PC-9 (cell line): Measurements from ENCODE around the gene BACH1. TPM values are rescaled to one million over a fixed set of nuclear protein-coding genes. Genes with fewer than 3 reads are reported as not detected.
"Not testable (repeated sequence)": the region's sequence is repeated elsewhere in the genome, so short reads cannot be mapped to it uniquely, and the experiment has no call there.

Experiments
- Bru-seq: library from RNA; stranded (reverse); fragments of 400-500 nt; gene quantifications from one replicate; lab custom pipeline; 2021; lab: Mats Ljungman, UMichigan
- BruChase-seq, 2 experiments: library from RNA; stranded (reverse); fragments of 400-500 nt; gene quantifications; one replicate each; lab custom pipeline; 2021; lab: Mats Ljungman, UMichigan
- BruUV-seq: library from RNA; stranded (reverse); fragments of 400-500 nt; replicated peaks from 2 replicates; lab custom pipeline; 2021; lab: Mats Ljungman, UMichigan
- CTCF ChIA-PET: fragments of 300-600 bp; sonication (Branson Sonifier 250); formaldehyde crosslinking; loops from one replicate; lab custom pipeline; 2022; ENCODE audit warnings: antibody characterized with exemption; lab: Charles Lee
- POLR2A ChIA-PET: fragments of 300-600 bp; sonication (Branson Sonifier 250); formaldehyde crosslinking; loops from one replicate; lab custom pipeline; 2022; ENCODE audit warnings: antibody characterized with exemption; ENCODE audit not compliant: unreplicated experiment; lab: Charles Lee
- DNase-seq, 2 experiments: peaks; one replicate each; pipeline versions ENCODE4 v3.0.0 to v3.0.0-alpha.2; 2015 to 2022; ENCODE audit warnings: mixed read lengths in 1 of 2
- H2AFZ ChIP-seq: fragments of 200-600 bp; sonication (generic); 2 replicates; pipeline ENCODE4 v1.8.1; 2017; ENCODE audit warnings: antibody characterized with exemption
- H3F3A ChIP-seq: fragments of 200-600 bp; sonication (generic); 2 replicates; pipeline ENCODE4 v1.8.1; 2017; ENCODE audit warnings: antibody characterized with exemption, mild to moderate bottlenecking, low read depth; ENCODE audit not compliant: insufficient read depth
- H3K27ac ChIP-seq: fragments of 200-600 bp; sonication (generic); 2 replicates; pipeline ENCODE4 v1.6.1; 2016; ENCODE audit warnings: mixed run types
- H3K27me3 ChIP-seq: fragments of 200-600 bp; sonication (generic); 2 replicates; pipeline ENCODE4 v1.6.1; 2016; ENCODE audit warnings: low read depth, mixed run types; ENCODE audit not compliant: insufficient read depth
- H3K36me3 ChIP-seq: fragments of 200-600 bp; sonication (generic); 2 replicates; pipeline ENCODE4 v1.6.1; 2016; ENCODE audit warnings: low read depth, mixed run types
- H3K4me1 ChIP-seq: fragments of 200-600 bp; sonication (generic); replicated peaks from 2 replicates; pipeline ENCODE4 v1.6.1; 2016; ENCODE audit warnings: mixed run types; ENCODE audit not compliant: insufficient read depth
- H3K4me2 ChIP-seq: fragments of 200-600 bp; sonication (generic); 2 replicates; pipeline ENCODE4 v1.6.1; 2017; ENCODE audit warnings: mixed run types
- H3K4me3 ChIP-seq: fragments of 200-600 bp; sonication (generic); 2 replicates; pipeline ENCODE4 v1.6.1; 2016; ENCODE audit warnings: mixed run types
- H3K79me2 ChIP-seq: fragments of 200-600 bp; sonication (generic); 2 replicates; pipeline ENCODE4 v1.6.1; 2017; ENCODE audit warnings: low read depth, mixed run types
- H3K9me2 ChIP-seq: fragments of 200-600 bp; sonication (generic); 2 replicates; pipeline ENCODE4 v1.8.1; 2017; ENCODE audit warnings: mild to moderate bottlenecking; ENCODE audit not compliant: insufficient read depth
- H3K9me3 ChIP-seq: fragments of 200-600 bp; sonication (generic); 2 replicates; pipeline ENCODE4 v1.8.1; 2016; ENCODE audit warnings: low read depth; ENCODE audit not compliant: insufficient read depth
- H4K20me1 ChIP-seq: fragments of 200-600 bp; sonication (generic); 2 replicates; pipeline ENCODE4 v1.8.1; 2017; ENCODE audit not compliant: insufficient read depth
- EZH2 ChIP-seq: fragments of 200-600 bp; sonication (generic); IDR thresholded peaks from 2 replicates; pipeline ENCODE4 v1.8.0; 2017; ENCODE audit warnings: antibody characterized with exemption, low read depth
- intact Hi-C: fragments of 100-400 bp; cut with micrococcal nuclease; formaldehyde crosslinking; loops from one replicate; pipeline ENCODE4 v1.10.0; 2022; ENCODE audit not compliant: unreplicated experiment
- long read RNA-seq: library from polyadenylated mRNA; stranded (forward); transcript quantifications from one replicate; pipeline ENCODE4 v2.0.0, GENCODE V29; 2022
- total RNA-seq: library from RNA; stranded (reverse); gene quantifications from 2 replicates; pipeline ENCODE4 v1.2.3, GENCODE V29; 2021
- TF ChIP-seq, protein P1 (sequence below): fragments of 200-600 bp; sonication (generic); conservative IDR thresholded peaks from 2 replicates; pipeline ENCODE4 v1.6.1; 2017; ENCODE audit warnings: mixed run types, antibody characterized with exemption, mild to moderate bottlenecking, moderate library complexity

The BACH1 gene
- total RNA-seq = 32.3 and 39.9 TPM in 2 replicates
- percentile 96 among the genes with signal in this experiment for Bru-seq, nascent RNA
- percentile 93 among the genes with signal in this experiment for BruChase-seq, experiment 1, labeled RNA remaining after a 2-hour chase
- BruChase-seq, experiment 2, labeled RNA remaining after a 6-hour chase = percentile 84 among the genes with signal in this experiment
- long read RNA-seq, full-length matches to known transcripts = 13 of 21 reads
- long read RNA-seq, partial matches to known transcripts = 0 of 21 reads
- long read RNA-seq, other reads (novel, unspliced or antisense) = 8 of 21 reads

DNA sequence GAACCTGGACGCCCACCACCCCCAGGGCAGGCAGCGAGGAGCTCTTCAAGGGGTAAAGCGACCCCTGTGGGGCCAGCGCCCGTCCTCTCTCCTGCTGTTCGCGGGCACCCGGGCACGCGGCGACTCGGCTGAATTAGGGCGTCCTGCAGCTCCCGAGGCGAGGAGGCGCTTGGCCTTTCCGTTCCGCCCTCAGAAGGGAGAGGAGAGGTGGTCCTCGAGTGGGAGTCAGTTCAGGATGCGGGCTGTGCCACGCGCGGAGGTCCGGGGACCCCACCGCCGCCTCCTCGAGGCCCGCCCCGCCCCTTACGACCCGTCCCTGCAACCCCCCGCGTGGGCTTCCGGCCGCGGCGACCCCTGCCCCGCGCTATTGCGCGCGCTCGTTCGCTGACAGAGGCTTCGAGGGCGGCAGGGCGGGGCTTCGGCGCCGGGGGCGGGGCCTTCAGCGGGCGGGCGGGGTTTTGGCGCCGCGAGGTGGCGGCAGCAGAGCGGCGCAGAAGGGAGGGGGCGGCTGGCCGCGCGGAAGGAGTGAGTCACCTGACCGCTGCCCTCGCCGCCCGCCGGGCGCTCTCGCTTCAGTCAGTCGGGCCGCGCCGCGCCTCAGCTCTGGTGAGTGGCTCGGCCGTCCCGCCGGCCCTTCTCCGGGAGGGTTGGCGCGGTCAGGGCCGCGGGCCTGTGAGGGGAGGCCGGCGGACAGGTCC is at the start of gene BACH1:
Gene BACH1 (plus strand): TSS at position 575 of the 698 bp plus-strand sequence. CDS start 22,359 bp downstream, outside the sequence.
- intact Hi-C loops = loop anchor here (2.0 kb wide), 2 partner anchors 42 to 208 kb away; no protein-coding TSS in a partner anchor
- Histone ChIP-seq H3K79me2 (peaks cover 44% of the 10 kb centered on the region), H3K27me3 (no peaks in the 10 kb centered on the region), H3K4me1 (peaks cover 33% of the 10 kb centered on the region), H4K20me1 (peaks cover 23% of the 10 kb centered on the region), H3K36me3 (no peaks in the 10 kb centered on the region), H3K9me3 (no peaks in the 10 kb centered on the region), H3K4me3 (peak within 1 kb of the TSS; percentile 92), H3F3A (peaks cover 9% of the 10 kb centered on the region; the same call in 1 of the 2 replicates), H3K27ac (peak within 1 kb of the TSS; percentile 91), H2AFZ (peak within 1 kb of the TSS; percentile 75), H3K9me2 (no peaks in the 10 kb centered on the region), H3K4me2 (peak within 1 kb of the TSS; percentile 75)
- no TSS peak for BruUV-seq
- DNase-seq = peak; percentile 65 to 82
- ChIA-PET CTCF (interaction anchor here (0.7 kb wide), 1 partner anchor 137 kb away, joined by 3 read pairs; no protein-coding TSS in a partner anchor), POLR2A (interaction anchor here (0.6 to 0.7 kb wide), 2 partner anchors 118 to 138 kb away, joined by 5 to 13 read pairs; no protein-coding TSS in a partner anchor)
- TF ChIP-seq EZH2 = no peak
- TF ChIP-seq, protein P1, sequence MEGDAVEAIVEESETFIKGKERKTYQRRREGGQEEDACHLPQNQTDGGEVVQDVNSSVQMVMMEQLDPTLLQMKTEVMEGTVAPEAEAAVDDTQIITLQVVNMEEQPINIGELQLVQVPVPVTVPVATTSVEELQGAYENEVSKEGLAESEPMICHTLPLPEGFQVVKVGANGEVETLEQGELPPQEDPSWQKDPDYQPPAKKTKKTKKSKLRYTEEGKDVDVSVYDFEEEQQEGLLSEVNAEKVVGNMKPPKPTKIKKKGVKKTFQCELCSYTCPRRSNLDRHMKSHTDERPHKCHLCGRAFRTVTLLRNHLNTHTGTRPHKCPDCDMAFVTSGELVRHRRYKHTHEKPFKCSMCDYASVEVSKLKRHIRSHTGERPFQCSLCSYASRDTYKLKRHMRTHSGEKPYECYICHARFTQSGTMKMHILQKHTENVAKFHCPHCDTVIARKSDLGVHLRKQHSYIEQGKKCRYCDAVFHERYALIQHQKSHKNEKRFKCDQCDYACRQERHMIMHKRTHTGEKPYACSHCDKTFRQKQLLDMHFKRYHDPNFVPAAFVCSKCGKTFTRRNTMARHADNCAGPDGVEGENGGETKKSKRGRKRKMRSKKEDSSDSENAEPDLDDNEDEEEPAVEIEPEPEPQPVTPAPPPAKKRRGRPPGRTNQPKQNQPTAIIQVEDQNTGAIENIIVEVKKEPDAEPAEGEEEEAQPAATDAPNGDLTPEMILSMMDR = 0 out of 2 replicates have a peak, but pooled peaks have one; percentile 40

DNA sequence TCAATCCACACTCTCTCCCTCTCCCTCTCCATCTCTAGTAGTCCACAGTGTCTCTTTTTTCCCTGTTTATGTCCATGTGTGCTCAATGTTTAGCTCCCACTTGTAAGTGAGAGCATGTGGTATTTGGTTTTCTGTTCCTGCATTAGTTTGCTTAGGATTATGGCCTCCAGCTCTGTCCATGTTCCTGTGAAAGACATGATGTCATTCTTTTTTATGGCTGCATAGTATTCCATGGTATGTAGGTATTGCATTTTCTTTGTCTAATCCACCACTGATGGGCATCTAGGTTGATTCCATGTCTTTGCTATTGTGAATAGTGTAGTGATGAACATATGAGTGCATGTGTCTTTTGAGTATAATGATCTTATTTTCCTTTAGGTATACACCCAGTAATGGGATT is 49.4 kb upstream of the BACH1 start:
- H3K9me3 ChIP-seq, H3K4me1 ChIP-seq, H3K27me3 ChIP-seq, POLR2A ChIA-PET, H3K36me3 ChIP-seq, H2AFZ ChIP-seq, CTCF ChIA-PET, H3K27ac ChIP-seq, intact Hi-C loops, H3K9me2 ChIP-seq, H3K4me3 ChIP-seq, H3F3A ChIP-seq, H3K79me2 ChIP-seq, BruUV-seq, DNase-seq, H4K20me1 ChIP-seq, H3K4me2 ChIP-seq: not testable (repeated sequence)

DNA sequence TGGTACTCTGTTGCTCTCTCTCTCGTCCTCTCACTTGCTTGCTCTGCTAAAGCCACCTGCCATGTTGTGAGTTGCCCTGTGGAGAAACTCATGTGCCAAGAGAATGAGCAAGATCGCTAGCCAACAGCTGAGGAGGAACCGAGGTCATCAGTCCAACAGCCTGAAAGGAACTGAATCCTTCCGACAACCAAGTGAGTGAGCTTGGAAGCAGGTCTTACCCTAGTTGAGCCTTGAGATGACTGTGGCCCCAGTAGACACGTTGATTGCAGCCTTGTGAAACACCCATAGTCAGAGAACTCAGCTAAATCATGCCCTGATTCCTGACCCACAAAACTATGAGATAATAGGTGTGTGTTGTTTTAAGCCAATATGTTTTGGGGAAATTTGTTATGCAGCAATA is 48.1 kb upstream of the BACH1 start:
- Histone ChIP-seq H3F3A (no peaks in the 10 kb centered on the region), H2AFZ (no peak overlapping the region)
- no TSS peak for BruUV-seq

DNA sequence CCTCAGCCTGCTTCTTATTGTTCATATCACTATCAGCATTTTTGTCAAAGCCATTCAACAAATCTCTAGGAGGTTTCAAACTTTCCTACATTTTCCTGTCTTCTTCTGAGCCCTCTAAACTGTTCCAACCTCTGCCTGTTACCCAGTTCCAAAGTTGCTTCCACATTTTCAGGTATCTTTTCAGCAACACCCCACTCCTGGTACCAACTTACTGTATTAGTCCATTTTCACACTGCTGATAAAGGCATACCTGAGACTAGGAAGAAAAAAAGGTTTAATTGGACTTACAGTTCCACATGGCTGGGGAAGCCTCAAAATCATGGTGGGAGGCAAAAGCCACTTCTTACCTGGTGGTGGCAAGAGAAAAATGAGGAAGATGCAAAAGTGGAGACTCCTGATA is 44.9 kb upstream of the BACH1 start:
- H3K9me3 ChIP-seq, H3K4me3 ChIP-seq, H2AFZ ChIP-seq, POLR2A ChIA-PET, H3K27me3 ChIP-seq, DNase-seq, H4K20me1 ChIP-seq, H3K9me2 ChIP-seq, H3K27ac ChIP-seq, H3K4me2 ChIP-seq, BruUV-seq, H3K79me2 ChIP-seq, H3F3A ChIP-seq, CTCF ChIA-PET, H3K36me3 ChIP-seq, intact Hi-C loops: not testable (repeated sequence)
- peaks cover 13% of the 10 kb centered on the region for H3K4me1 ChIP-seq

More for the DNA sequence above, 48.1 kb upstream of the BACH1 start:
- no peaks in the 10 kb centered on the region for H3K9me2 ChIP-seq
- intact Hi-C loops = no loop called here
- H3K9me3 ChIP-seq = no peaks in the 10 kb centered on the region; the same call in 1 of the 2 replicates
- H3K36me3 ChIP-seq = no peaks in the 10 kb centered on the region
- CTCF ChIA-PET = no interaction called here
- no peak overlapping the region for H3K4me2 ChIP-seq
- H3K27ac ChIP-seq = no peak overlapping the region
- H4K20me1 ChIP-seq = no peaks in the 10 kb centered on the region
- no peak for DNase-seq
- H3K4me1 ChIP-seq = no peaks in the 10 kb centered on the region
- no peaks in the 10 kb centered on the region for H3K27me3 ChIP-seq
- H3K79me2 ChIP-seq = no peaks in the 10 kb centered on the region
- POLR2A ChIA-PET = no interaction called here
- TF ChIP-seq EZH2 = no peak
- TF ChIP-seq, protein P1 = no peak
- no peak overlapping the region for H3K4me3 ChIP-seq
